SKM-1 (cell line): ENCODE results near the gene PIP4K2A.
"Not testable (repeated sequence)": the region's sequence is repeated elsewhere in the genome, so short reads cannot be mapped to it uniquely, and the experiment has no call there.

ENCODE experiments used
- DNase-seq: peaks from one replicate; lab custom pipeline; 2025; ENCODE audit not compliant: unreplicated experiment; lab: John Stamatoyannopoulos, UW

PIP4K2A gene

DNA sequence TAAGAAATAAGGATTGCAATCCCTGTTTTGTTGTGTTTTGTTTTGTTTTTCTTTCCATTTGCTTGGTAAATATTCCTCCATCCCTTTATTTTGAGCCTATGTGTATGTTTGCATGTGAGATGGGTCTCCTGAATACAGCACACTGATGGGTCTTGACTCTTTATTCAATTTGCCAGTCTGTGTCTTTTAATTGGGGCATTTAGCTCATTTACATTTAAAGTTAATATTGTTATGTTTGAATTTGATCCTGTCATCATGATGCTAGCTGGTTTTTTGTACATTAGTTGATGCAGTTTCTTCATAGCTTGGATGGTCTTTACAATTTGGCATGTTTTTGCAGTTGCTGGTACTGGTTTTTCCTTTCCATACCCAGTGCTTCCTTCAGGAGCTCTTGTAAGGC, 190.0 kb downstream of the PIP4K2A start:
- DNase-seq = not testable (repeated sequence)

DNA sequence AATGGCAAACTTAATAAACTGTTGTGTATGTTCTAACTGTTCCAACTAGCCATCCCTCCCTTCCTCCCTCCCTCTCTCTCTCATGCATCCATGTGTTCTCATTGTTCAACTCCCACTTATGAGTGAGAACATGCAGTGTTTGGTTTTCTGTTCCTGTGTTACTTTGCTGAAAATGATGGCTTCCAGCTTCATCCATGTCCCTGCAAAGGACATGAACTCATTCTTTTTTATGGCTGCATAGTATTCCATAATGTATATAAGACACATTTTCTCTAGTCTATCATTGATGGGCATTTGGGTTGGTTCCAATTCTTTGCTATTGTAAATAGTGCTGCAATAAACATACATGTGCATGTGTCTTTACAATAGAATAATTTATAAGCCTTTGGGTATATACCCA, 193.7 kb downstream of the PIP4K2A start:
- DNase-seq = not testable (repeated sequence)

DNA sequence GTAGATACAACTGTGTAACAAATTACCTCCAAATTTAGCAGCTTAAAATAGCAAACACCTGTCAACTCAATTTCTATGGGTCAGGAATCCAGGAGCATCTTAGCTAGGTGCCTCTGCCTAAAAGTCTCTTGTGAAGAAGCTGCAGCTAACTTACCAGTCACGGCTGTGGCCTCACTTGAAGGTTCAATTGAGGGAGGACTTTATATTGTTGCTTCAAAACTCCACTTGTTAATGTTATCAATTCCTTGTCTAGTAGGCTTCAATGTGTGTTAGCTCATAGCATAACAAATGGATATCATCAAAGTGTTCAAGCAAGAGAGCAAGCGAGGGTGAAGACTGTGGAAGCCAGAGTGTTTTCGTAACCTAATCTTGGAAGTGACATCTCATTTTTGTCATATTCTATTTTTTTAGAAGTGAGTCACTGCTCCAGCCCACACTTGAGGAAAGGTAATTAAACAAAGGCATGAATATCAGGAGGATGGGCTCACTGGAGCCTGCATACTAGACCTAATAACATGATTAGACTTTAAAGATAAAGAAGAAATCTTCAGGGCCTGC, 196.1 kb downstream of the PIP4K2A start:
- DNase-seq = no peak

DNA sequence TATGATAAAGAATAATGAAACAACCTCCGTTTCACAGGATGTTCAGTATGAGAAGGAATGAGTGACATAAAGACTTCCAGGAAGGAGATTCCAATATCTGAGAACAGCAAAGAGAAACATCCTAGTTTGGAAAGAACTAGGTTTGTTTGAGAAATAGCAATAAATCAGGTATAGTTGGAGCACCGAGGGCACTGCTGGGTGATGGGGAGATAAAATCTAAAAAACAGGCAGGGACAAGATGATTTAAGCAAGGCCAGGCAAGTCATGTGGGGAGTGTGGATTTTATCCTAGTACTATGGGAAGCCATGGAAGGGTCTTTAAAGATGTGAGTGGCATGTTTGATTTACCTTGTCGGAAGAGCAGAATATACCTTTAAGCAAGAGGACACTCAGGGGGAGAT, 199.4 kb downstream of the PIP4K2A start:
- DNase-seq = no peak

DNA sequence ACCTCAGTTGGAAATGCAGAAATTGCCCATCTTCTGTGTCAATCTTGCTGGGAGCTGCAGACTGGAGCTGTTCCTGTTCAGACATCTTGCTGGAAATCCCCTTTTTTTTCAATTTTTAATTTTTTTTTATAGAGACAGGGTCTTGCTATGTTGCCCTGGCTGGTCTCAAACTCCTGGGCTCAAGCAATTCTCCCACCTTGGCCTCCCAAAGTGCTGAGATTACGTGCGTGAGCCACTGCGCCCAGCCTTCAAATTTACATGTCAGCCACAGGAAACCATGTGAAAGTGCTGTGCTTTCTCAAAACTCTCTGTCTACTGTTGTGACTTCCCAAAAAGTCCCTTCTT, 200.0 kb downstream of the PIP4K2A start:
- not testable (repeated sequence) for DNase-seq

DNA sequence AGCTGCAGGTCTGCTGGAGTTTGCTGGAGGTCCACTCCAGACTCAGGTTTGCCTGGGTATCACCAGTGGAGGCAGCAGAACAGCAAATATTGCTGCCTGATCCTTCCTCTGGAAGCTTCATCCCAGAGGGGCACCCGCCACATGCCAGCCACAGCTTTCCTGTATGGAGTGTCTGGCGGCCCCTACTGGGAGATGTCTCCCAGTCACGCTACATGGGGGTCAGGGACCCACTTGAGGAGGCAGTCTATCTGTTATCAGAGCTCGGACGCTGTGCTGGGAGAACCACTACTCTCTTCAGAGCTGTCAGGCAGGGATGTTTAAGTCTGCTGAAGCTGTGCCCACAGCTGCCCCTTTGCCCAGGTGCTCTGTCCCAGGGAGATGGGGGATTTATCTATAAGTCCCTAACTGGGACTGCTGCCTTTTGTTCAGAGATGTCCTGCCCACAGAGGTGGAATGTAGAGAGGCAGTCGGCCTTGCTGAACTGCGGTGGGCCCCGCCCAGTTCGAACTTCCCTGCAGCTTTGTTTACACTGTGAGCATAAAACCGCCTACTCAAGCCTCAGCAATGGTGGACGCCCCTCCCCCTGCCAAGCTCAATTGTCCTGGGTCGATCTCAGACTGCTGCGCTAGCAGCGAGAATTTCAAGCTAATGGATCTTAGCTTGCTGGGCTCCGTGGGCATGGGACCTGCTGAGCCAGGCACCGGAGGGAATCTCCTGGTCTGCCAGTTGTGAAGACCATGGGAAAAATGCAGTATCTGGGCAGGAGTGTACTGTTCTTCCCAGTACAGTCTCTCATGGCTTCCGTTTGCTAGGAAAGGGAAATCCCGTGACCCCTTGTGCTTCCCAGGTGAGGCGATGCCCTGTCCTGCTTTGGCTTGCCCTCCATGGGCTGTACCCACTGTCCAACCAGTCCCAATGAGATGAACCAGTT, 200.6 kb downstream of the PIP4K2A start:
- DNase-seq = not testable (repeated sequence)

DNA sequence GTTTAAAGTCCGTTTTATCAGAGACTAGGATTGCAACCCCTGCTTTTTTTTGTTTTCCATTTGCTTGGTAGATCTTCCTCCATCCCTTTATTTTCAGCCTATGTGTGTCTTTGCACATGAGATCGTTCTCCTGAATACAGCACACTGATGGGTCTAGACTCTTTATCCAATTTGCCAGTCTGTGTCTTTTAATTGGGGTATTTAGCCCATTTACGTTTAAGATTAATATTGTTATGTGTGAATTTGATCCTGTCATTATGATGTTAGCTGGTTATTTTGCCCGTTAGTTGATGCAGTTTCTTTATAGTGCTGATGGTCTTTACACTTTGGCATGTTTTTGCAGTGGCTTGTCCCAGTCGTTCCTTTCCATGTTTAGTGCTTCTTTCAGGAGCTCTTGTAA, 202.4 kb downstream of the PIP4K2A start:
- not testable (repeated sequence) for DNase-seq

DNA sequence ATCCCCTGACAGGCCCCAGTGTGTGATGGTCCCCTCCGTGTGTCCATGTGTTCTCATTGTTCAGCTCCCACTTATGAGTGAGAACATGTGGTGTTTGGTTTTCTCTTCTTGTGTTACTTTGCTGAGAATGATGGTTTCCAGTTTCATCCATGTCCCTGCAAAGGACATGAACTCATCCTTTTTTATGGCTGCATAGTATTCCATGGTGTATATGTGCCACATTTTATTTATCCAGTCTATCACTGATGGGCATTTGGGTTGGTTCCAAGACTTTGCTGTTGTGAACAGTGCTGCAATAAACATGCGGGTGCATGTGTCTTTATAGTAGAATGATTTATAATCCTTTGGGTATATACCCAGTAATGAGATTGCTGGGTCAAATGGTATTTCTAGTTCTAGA, 206.2 kb downstream of the PIP4K2A start:
- not testable (repeated sequence) for DNase-seq

DNA sequence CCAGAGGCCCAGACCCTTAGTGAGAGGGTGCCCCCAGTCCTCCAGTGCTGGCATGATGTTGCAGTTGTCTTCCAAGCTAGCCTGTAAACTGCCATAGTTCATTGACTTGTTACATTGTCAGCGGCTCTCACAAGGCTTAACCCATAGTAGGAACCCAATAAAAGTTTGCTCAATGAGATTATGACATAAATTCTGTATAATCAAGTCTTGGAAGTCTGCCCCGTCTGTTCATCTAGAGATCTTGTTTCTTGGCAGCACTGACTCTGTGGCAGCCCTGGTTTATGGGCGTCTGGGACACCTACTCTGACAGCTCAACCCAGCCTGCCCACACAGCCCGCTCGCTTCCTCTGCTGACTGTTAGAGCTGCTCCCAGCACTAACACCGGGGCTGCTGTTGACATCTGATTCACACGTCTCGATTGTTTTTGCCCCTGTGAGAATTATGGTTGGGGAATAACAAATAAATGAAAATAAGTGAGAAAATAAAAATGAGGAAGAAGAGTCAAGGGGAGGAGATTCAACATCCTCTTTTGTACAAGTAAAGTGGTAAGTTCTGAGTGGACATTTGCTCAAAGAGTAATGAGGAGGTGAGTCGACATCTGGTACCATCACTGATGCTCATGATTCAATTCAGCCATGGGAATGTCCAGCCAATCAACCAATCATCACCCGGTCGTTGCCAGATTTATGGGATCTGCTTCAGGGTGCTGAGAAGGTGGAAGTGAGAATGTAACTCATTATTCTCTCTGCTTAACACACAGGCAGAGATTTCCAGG, 208.3 kb downstream of the PIP4K2A start:
- DNase-seq = no peak

DNA sequence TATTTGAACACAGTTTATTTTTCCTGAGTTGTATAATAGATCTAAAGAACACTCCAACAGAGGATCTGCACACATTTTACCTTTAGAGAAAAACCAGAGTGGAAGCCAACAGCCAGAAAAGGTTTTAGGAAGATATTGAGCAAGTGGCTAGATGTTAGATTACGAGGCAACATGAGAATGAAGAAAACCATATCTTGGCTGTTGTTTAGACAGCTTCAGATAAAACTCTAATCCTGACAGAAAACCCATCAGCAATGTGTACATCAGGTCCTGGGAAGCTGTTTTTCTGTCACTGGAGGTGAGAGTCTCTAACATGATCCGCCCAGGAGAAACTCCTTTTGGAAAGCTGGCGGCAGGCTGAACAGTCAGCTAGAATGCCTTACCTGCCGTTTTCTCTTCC, 209.6 kb downstream of the PIP4K2A start:
- DNase-seq = no peak

DNA sequence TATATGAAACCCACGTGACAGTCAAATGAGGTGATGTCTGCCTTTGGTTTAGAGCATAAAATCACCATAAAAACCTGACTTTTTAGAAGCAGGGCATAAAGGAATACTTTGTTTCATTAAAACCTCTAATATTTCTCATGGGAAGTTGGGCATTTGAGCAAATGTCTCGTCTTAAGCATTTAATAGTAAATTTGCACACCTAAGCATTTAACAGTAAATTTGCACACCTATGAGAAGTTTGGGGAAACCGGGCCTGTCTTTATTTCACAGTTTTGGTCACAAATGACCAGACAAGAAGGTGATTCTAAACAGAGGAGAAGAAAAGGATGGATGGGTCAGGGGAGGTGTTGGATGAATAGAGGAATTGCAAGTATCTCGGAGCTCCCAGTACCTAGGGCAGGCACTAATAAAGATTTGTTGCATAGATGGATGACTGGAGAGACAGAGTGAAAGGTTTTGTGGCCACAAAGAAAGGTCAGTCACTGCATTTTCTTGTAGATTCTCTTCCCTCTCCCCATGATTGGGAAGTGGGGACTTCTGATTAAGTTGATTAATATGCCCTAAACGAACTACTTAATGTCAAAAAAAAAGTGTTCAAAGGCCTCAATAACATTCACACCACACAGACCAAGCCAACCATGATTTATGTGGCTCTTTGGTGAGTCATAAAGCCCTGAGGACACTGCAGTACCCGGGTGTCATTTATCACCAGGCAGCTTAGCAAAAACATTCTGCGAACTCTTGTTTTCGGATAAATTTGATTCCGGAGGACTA, 210.9 kb downstream of the PIP4K2A start:
- DNase-seq = no peak

DNA sequence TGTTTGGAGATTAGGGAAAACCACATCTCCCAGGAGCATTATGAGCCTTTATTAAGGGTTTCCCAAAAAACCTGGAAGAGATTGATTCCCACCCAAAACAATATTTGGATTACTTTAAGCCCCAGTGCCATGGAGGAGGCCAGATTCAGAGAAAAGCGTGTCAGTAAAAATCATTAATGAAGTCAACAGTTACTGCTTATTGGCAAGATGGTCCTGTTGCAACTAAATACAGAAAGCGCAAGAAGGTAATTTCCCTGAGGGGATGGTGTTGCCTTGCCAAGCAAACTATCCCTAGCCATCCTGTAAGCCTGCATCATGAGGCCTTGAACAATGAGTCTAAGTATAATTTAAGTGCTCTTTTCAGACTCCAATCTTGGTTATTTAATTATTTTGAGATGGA, 212.5 kb downstream of the PIP4K2A start:
- DNase-seq = no peak

DNA sequence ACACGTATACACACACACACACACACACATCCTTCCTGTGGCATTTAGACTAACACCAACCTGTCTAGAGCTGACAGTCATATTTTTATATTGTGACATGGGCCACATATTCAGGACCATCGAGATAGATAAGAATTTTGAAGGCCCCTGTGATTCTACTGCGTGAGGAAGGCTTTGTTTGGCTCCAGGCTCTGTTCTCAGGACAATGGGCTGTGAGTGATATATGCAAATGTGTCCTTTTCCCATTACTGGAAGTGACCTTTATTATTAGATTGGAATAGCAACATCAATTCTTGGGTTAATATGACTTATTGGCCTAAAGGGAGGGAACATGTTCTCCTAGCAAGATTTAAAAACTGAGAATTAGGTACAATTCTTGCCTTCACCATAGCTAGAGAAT, 213.0 kb downstream of the PIP4K2A start:
- DNase-seq = no peak

DNA sequence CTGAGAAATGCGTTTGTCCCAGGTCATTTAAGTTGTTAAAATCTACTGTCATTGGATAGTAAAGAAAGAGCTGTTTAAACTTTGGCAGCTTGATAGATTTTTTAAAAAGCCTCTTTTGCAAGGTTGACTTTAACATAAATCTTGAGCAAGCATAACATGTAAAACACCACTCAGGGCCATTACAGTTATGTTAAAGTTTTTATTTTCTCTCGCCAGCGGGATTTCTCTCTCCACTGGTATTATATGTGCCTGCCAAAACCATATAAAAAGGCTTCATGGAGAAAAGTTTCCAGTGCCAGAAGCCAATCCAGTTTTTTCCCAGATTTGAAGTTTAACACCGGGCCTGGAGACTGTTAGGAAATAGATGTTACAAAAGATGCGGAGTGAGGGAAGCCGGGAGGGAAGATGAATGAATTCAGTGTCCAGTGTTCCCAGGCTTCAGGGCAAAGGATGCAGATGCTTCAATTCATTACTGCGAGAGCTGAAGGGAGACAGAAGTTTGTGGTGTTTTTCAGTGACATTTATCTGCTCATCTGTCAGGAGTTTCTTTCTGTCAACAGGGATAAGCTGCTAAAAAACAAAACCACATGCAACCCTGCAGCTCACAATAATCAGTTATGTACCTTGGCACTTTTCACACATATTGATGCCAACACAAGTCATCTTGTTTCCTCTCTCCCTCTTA, 213.6 kb downstream of the PIP4K2A start:
- no peak for DNase-seq

DNA sequence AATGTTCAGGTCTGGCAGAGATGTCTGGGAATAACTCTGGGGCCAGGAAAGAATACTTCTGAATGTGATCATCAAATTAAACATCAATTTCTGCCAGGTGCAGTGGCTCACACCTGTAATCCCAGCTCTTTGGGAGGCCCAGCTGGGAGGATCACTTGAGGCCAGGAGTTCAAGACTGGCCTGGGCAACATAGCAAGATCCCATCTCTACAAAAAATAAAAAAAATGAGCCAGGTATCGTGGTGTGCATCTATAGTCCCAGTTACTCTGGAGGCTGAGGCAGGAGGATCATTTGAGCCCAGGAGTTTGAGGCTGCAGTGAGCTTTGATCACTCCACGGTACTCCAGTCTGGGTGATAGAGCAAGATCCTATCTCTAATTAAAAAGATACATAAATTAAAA, 214.4 kb downstream of the PIP4K2A start:
- DNase-seq = not testable (repeated sequence)

DNA sequence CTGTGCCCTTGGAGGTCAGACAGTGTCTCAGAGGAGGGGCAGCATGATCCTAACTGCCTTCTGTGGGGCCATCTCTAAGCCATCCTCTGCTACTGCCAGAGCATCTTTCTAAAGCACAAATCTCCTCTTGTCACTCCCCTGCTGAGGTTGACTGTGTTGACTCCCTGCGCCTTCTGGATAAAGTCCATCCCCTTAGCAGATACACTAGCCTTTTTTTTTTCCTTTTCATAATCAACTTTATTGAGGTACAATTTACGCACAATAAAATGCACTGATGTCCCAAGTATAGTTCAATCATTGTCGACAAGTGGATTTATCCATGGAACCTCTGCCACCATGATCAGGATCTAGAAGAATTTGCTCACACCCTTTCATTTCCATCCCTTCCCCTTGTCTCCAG, 219.0 kb downstream of the PIP4K2A start:
- DNase-seq = no peak

DNA sequence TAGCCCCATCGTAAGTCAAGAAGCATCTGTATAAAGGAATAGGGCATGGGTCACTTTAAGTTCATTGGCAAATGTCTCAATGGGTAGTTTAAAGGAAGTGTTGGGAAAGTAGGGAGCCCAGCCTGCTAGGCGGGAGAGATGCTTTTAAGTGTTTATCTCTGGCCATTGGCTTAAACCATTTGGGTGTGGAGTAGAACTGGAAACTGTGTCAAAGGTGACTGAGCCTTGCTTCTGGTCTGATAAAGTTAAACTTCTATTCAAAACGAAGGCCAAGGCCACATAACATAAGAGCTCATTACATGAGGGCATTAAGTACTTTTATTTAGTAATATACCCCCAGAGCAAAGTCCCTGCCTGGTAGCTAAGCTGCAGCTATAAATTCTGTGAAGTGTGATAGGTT, 220.4 kb downstream of the PIP4K2A start:
- DNase-seq = no peak

DNA sequence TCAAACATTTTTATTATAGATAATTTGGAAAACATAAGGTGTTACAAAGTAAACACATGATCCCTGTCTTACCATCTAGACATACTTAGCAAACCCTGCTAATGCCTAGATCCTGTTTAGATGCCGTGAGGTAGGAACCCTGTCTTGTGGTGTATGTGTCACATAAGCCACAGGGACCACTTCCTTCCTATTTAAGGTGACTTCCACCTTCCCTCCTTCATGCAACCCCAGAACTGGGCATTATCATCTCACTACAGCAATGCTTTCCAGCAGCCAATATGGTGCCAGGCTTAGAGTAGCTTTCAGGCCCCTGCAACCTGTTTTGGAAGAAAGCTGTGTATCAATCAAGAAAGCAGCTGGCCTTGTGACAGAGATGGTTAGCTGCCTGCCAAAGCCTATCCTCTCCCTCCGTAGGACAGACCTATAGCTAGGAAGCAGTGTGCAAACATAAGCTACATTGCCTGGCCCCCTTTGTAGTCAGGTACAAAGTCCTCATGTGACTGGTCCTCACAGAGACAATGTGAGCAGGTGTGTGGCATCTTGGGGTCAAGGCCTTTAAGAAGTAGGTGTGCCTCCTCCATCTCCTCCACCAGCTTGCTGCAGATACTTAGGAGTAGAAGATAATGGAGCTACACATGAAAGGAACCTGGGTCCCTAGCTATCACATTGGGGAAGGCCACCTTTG, 222.3 kb downstream of the PIP4K2A start:
- DNase-seq = peak; percentile 19

DNA sequence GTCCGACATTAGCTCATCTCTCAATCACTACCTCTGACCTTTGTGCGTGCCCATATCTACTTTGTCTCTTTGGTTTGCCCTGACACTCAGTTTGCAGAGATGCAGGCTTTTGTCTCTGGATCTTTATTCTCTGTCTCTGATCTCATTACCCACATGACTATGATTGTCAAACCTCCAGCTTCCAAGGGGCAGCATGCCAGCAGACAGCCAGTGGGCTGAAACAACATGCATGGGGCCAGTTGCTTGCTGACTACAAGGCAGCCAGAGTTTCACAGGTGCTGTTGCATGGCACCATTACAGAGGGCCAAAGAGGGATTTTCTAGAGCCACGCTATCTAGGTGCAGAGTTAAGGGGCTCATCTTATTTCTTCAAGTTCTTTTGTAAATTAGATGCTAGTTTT, 222.9 kb downstream of the PIP4K2A start:
- no peak for DNase-seq

DNA sequence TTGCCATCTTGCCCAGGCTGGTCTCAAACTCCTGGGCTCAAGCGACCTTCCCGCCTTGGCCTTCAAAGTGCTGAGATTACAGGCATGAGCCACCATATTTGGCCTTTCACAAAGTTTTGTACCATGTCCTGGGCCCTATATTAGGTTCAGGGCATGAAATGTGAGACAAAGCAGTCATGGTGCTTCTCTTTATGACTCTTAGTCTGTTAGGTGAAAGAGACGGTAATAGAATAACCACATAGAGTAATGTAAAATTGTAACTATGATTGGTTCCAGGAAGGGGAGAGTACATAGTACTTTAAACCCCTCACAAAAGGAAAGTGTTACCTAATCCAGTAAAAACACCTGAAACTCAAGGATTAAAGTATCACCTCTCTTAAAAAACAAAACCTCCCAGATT, 224.4 kb downstream of the PIP4K2A start:
- DNase-seq = no peak
